Raji (cell line): ENCODE results near the gene WDR91.

Experiments used
- POLR2A ChIP-seq: IDR thresholded peaks from 2 replicates; pipeline ENCODE4 v1.6.1; 2011; ENCODE audit warnings: low read depth, low read length, control low read depth; ENCODE audit not compliant: insufficient read depth

WDR91 gene

DNA sequence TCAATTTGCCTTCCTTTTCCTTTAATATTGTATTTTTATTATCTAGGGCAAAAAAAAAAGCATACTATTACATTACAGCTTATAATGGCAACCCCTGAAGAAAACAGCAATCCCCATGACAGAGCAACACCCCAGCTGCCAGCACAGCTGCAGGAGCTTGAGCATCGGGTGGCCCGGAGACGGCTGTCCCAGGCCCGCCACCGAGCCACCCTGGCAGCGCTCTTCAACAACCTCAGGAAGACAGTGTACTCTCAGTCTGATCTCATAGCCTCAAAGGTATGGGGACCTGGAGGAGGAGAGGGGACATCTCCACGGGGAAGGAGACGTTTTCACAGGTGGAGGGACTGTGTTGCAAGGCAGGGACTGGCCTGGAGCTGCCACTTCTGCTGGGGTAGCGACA, 29.1 kb upstream of the WDR91 start:
- TF ChIP-seq POLR2A: no peak

DNA sequence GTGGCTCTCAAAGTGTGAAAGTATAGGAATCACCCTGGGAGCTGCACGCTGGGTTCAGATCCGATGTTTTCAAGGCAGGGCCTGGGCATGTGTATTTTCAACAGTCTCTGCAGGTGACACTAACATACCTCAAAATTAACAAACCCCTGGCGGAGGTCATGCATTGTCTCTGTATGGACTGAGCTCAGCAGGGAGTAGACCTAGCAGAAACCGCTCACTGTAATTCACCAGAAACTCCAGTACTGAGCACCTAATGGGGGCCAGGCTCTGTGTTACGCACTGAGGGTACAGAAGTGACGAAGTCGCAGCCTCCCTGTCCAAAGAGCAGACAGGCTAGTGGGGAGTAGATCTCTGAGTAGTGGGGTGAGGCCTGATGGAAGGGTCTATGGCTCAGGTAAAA, 27.9 kb upstream of the WDR91 start:
- no peak for TF ChIP-seq POLR2A

DNA sequence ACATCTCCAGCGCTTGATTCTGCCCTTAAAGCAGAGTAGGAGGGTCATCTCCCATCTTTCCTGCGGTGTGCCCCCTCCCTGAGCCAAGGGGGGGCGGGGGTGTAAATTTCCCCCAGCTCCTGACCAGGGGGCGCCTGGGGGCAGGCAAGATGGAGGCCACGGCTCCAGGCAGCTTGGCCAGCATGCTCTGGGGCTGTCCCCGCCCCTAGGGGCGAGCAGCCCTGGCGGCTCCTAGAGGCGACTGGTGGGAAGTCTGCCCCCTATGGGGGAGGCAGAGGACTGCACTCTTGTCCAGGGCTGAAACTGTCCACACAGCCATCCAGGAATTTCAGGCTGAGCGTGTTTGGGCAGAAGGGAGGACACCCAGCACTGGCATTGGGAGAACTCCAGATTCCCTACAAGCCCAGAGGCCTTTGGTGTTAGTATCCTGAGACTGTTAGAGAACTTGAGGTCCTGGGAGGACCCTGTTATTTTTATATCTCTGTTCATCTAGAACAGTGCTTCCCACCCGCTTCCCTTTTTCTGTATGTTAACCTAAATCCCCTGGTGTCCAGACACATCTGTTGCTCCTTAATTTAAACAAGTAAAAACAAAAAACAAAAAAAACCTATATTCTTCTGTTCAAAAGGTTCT, 26.9 kb upstream of the WDR91 start:
- no peak for TF ChIP-seq POLR2A

DNA sequence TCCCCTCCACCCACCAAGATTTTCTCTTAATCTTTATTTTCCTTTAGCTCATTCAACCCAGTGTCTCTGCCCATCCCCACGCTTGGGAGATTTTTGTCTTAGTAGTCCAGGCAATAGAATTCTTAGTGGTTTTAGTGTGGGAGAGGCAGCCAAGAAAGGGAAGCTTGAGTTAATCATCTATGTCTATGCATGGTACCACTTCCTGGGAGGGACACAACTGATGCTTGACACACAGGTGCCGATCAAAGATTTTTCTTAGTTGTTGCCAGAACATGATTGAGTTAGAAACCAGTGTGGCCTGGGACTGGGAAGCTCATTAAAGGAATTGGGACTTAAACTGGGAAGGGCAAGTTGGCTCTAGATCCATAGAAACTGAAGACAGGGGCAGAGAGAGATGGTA, 25.4 kb upstream of the WDR91 start:
- TF ChIP-seq POLR2A: no peak

DNA sequence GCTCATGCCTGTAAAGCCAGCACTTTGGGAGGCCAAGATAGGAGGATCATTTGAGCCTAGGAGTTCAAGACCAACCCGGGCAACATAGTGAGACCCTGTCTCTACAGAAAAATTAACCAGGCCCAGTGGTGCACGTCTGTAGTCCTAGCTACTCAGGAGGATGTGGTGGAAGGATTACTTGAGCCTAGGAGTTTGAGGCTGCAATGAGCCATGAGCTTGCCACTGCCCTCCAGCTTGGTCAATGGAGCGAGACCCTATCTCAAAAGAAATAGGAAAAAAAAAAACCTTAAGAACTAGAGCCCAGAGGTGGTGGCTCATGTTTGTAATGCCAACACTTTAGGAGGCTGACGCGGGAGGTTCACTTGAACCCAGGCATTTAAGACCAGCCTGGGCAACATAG, 24.5 kb upstream of the WDR91 start:
- no peak for TF ChIP-seq POLR2A

DNA sequence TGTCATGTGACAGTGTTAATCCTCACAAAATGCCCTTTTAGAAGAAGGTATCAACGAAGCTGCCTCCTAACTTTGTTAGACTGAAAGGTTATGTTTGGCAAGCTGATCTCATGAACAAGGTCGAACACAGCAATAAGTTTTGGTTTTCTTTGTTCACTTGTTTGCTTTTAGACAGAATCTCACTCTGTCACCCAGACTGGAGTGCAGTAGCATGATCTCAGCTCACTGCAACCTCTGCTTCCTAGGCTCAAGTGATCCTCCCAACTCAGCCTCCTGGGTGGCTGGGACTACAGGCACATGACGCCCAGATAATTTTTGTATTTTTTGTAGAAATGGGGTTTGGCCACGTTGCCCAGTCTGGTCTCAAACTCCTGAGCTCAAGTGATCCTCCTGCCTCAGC, 23.4 kb upstream of the WDR91 start:
- no peak for TF ChIP-seq POLR2A

DNA sequence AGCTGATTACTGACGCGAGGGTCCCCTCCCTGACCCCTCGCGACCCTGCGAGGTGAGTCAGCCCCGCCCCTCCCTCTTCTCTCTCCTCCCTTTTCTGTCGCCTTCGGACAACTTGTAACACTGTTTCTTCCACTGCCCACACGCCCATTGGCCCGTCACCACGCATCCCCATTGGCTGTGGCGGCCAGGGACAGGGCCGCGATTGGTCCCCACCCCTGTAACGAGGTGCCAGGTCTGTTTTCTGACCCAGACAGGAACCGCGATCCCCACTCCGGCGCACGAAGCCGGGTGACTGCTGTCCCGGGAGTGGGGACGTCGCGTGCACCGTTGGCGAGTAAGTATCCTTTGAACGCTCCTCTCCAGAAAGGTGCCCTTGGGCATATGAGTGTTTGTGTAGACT, 22.2 kb upstream of the WDR91 start, which contains the start of gene STRA8:
Gene STRA8 (plus strand): TSS at position 269 of the 400 bp plus-strand sequence. CDS start 6,687 bp downstream, outside the sequence.
- TF ChIP-seq POLR2A: no peak

DNA sequence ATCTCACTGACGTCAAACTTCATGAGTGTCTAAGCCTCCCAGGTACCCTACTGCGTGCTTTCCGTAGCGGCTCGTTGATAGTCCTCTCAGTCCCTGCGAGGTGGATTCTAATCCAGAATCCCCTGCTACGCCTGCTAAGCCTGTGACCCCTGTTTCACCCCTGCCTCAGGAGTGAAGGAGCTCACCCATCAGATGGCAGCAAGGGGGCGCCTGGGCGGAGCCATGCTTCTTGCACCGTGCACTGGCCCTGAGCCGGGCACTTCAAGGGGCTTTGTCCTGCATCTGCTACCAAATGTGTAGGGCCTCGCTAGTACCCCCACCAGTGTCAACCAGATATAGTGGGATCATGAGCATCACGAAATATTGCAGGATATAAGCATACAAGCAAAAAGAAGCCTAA, 21.4 kb upstream of the WDR91 start:
- no peak for TF ChIP-seq POLR2A

DNA sequence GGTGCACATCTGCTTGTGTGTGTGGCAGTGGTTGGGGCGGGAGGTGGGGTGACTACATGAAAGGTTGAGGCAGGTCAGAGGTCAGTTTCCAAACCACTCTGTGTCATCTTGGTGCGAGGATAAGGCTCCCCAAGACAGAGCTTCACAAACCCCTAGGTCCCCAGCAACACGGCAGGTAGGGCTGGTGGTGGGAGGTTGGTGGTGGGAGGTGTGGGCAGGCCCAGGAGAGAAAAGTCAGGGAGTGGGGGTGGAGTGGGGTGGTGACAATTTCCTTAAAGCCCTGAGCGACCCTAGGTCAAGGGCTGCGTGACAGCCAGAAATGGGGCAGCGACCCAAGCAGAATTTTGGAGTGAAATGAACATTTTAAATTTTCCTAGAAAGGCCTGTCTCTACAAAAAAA, 20.8 kb upstream of the WDR91 start:
- no peak for TF ChIP-seq POLR2A

DNA sequence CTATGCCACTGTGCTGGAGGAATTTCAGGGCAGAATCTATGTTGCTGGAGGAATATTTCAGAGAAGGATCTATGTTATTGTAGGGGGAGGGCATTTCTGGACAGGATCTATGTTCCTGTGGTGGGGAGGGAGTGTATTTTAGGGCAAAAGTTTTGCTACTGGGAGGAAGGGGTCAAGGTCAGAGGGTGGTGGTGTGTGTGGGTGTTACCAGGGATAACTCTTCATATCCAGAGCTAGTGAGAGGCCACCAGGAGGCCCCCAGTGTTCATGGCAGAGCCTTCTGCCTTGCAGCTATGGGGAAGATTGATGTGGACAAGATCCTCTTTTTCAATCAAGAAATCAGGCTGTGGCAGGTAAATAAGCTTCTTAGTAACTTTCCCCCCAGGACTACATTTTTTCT, 20.4 kb upstream of the WDR91 start:
- TF ChIP-seq POLR2A: no peak

DNA sequence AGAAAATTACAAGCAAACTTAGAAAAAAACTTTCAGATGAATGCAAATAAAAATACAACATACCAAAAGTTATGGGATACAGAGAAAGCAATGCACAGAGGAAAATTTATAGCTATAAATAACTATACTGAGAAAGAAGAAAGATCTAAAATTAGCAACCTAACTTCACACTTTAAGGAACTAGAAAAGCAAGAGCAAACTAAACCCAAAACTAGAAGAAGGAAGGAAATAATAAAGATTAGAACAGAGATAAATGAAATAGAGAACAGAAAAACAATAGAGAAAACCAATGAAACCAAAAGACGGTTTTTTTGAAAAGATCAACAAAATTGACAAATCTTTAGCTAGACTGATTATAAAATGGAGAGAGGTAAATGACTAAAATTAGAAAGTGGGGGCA, 12.7 kb upstream of the WDR91 start:
- TF ChIP-seq POLR2A: no peak

DNA sequence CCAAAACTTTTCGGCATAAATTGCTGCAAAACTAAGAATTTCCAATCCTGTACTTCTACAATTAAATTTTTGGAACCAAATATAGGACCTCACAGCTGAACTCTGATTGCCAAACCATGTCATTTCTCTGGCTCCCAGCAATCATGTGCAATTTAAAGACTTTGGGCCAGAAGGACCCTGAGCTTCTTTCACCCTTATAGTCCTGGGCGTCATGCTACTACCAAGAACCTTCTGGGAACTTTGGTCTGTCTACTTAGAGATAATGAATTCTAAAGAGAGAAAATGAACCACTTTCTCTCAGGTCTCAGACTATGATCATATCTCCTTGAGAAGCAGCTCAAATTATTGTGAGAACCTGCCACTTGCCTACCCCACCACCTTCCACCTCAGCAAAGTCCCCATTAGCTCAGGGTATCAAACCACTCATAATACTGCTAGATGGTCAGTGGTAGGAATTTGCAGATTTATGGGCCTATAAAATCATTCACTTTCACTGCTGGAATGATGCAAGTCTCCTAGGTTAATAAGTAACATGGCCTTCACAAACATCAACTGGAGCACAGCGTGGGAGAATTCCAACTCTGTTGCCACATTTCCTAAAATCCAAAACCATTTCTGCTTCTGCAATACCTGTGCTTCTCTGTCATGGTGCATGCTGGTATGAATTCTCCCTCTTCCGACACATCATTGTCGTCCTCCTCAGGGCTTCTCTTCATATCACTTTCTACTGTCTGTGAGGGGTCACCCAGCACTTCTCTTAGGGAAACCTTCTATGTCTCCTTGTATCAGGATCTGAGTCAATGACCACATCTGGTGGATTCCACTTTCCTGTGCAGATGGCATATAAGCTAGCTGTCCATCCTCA, 6.6 kb upstream of the WDR91 start:
- no peak for TF ChIP-seq POLR2A

DNA sequence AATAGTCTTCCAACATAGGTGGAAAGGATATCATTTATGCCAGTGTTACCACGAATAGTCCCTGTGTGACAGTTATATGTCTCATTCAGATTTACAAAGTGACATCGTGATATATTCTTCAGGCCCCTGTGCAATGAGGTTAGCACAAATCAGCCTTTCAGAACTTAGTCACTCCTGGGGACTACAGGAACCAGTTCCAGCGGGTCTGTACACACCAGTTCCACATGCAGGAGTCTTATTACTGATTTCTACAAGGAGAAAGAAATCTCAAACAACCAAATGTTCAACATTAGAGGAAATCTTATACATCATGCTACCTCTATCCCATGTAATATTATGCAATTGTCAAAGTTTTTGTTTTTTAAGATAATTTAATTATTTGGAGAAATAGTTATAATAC, 4.4 kb upstream of the WDR91 start:
- TF ChIP-seq POLR2A: no peak

DNA sequence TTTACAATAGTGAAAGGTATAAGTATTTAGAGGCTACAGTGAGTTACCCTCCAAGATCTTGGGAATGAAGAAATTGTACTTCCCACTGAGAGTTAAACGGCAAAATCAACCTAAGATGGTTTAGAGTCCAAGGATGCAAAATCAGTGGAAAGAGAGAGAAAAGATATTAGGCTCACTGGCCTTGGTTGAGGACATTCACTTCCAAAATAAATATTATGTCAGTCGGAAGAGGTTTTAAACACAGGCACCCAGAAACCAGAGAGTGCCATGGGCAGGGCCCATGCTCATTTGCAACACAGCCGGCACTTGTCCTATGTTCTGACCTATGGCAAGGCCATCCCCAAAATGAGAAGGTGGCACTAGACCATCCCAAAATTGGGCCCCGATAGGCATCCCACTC, 3.9 kb upstream of the WDR91 start:
- TF ChIP-seq POLR2A: no peak

DNA sequence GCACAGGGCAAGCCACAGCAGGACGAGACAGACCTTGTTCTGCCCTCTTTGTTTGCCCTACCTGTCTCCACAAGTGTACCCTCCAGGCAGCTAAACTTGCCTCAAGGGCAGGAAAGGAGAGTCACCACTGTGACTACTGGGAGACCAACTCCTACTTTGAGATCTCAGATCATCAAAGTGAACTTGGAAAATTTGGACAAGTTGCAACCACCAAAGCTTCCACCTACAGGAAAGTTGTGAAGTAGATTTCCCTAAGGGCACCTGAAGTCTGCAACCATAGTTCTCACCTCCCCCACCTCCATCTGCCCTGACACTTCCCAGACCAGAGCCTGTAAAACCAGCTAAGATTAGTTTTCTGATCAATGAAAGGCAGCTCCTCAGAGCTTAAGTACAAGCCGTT, 2.5 kb upstream of the WDR91 start:
- TF ChIP-seq POLR2A: no peak

DNA sequence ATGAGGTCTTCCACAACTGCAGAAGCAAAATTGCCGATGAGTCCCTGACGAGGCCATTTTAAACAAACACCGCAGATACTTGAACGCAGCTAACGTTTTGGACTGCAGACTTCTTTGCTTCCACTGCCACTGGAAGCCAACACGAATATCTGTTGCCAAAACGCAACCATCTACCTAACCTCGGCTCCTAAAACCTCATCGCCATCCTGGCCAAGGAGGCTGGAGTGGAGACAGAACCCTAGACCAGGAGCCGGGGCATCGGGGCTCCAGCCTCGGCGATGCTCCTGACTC, 493 bp downstream of the WDR91 start:
- no peak for TF ChIP-seq POLR2A

DNA sequence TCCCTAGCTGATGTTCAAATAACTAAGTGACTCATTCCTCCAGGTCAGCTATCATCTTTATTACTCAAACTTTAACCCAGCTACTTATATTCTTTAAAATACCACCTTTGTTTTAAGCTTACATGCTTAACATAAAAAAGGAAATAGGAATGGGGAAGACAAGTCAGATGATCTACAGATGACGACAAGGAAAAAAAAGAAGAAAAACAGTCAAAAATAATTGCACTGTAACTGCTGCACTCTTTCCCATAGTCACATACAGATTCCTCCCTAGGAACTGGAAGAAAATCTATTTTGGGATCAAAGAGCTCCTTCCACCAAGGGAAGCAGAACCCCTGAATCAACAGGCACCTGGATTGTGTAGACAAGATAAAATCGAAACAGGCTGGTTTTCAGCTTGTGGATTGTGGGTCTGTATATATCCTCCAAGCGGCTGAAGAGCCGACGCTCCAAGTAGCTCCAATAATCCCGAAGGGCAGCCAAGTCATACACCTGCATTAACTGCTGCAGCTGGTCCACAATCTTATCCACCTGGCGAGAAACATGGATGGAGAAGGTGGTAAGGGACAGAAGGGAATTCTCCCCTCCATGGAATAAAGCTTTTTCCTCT, 2.0 kb downstream of the WDR91 start:
- TF ChIP-seq POLR2A: no peak

DNA sequence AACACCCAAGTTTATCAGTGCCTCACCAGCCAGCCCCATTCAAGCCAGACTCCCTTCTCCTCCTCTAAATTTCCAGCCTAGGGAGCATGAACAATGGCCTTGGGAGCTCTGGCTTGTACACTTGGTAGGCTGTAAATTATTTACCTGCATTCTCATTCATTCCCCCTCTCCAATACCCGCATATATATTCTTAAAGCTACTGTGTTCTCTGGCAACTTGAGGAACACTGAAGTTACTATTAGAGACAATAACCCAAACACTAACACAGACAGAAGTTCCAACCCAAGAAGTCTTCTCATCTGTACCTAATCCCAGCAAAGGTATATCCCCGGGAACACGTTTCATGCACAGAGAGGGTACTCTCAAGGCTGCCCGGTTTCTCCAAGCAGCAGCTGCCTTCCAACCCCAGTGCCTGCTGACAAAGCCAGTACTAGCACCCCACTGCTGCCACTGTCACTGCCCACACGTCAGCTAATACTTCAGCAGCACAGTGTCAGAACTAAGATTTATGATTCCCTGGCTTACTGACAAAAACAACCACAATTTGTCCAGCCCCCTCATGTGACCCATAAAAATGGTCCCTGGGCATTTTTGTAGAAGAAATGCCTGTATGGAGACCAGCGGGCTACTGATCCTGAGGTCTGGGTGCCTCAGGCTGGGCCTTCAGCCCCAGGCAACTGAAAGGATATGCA, 3.1 kb downstream of the WDR91 start:
- TF ChIP-seq POLR2A: no peak
